Activated CD4-positive, alpha-beta T cell treated with anti-CD3 and anti-CD28 coated beads, Interleukin-2, amount 50 U/mL, for 16 hours (primary cell): ENCODE measurements around the gene PLAGL2.
"Not testable (repeated sequence)": the region's sequence is repeated elsewhere in the genome, so short reads cannot be mapped to it uniquely, and the experiment has no call there.

ENCODE experiments used
- DNase-seq: peaks from one replicate; pipeline ENCODE4 v3.0.0-alpha.2; 2020

Gene PLAGL2

DNA sequence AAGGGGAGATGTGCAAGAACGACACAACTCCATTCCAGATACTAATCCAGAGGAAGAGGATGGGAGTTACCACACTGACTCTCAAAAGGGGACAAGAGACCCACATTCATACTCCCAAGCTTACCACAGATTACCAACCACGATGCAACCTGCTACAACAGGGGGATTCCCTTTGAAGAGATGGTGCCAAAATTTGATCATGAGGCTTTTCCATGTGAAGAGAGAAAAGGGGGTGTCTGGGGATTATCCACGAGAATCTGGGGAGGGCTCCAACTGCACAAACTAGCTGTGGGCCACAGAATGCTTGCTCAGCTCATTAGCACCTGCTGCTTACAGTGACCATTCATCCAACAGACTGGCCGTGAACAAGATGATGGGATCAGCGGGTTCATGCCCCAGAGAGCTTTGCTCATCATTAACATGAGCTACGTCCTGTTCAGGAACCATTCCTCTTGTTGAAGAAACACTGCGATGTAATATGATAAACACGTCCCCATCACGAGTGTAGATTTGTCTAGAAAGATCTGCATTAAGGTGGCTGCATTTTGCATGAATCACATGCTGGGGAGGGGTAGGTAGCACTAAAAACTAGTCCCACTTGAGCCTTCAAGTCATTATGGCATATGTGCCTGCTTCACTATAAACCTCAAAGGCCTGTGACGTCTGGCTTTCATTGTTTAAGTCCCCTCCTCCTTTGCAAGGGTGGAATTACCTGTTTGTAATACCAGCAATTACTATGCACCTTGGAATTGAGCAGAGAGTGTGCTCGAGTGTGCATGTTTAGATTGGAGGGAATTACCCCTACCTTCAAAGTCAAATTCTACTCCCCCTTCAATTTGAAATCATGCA lies 4.0 kb downstream of the PLAGL2 start:
- DNase-seq: no peak

DNA sequence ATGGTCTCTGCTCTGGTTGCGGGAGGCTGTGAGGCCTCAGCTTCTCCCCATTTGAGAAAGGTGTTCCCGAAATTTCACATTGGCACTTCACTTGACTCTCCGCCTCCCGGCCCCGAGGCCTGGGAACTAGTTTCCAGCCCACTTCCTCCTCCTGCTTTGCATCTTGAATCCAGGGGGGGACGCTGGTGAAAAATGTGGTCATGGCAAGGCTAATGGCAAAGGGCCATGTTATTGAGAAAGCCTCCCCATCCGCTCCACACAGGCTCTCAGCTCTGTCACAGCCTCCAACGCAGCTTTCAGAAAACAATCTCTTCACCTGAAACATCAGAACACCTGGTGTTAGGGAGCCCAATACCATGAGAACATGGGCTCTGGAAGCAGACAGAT lies 5.6 kb downstream of the PLAGL2 start:
- no peak for DNase-seq

DNA sequence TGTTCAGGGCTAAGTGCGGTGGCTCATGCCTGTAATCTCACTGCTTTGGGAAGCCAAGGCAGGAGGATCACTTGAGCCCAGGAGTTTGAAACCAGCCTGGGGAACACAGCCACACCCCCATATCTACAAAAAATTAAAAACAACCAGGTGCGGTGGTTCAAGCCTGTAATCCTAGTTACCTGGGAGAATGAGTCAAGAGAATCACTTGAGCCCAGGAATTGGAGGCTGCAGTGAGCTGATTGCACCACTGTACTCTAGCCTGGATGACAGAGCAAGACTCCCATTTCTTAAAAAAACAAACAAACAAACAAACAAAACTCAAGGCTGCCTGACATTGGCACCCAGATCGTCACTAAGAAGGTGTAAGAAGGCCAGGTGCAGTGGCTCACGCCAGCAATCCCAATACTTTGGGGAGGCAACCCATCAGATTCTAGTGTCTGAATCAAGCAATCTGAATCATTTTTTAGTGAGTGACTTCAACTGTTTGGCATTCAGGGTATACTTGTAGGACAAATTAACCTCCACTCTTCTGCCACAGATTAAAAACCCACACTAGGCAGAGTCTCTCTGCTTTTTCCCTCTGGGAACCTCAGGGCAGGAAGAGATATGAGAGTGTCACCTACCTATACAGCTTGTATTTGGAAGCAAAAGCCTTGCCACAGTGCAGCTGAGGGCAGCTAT lies 6.1 kb downstream of the PLAGL2 start:
- no peak for DNase-seq

DNA sequence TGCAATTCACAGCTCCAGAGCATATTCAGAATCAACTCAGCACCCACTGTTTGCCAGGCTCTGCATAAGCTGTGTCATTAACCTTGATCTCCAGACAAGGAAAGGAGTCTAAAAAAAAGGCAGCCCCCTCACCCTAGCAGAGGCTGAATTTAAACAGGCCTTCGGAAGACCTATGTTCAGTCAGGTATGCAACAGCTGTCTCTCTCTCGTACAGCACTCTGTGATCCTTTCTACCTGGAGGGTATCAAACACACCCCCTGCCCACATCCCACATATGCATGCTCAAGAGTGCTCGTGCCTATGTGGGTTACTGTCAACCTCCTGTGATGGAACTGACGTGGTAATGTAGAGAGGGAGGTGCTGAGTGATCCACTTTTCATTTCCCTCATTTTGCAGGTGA lies 8.5 kb downstream of the PLAGL2 start:
- DNase-seq: no peak

DNA sequence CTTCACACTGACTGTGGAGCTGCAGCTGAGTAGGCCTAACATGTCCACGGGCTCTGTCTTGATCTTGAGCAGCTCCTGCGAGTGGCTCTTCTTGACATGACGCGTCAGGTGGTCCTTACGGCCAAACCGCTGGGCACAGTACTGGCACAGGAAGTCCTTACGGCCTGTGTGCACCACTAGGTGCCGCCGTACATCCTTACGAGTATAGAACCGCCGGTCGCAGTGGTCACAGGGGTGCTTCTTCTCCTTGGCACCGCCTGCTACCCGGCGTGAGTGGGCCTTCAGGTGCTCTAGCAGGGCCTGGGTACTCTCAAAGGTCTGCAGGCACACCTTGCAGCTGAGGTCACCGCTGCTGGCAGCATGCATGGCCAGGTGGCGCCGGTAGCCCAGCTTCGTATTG lies 10.4 kb downstream of the PLAGL2 start:
- DNase-seq: not testable (repeated sequence)

DNA sequence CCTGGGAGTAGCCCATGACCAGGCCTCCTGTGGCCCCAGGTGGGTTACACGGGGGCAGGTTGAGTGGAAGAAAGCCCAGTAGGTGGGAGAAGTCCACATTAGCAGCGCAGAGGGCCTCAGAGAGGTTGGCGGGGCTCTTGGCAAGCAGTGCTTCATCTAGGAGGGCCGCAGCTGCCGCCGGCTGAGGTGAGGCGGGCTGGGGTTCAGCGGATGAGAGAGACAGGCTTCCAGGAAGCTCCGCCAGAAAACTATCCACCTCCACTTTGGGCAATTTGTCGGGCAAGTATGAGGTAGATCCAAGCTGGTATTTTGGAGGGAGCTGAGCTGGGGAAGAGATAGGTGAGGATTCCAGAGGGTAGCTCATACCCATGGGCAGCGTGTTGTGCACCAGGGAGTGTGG lies 10.9 kb downstream of the PLAGL2 start:
- not testable (repeated sequence) for DNase-seq

DNA sequence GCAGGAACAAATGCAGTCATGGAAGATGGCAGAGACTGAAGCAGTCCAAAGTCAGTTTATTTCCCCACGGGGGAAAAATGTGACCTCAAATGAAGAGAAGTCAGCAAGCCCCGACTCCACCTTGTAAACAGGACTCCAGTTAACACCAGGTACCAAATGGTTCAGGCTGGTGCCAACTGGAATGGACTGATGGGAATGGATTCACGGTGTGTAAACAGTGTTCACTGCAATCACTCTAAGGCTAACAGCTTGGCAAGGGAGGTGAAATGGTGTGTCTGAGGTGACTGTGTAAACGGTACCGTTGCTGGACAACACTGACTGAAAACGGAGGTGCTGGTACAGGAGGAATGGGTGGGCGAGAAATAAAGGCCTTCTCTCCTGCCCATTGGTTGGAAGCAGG lies 12.0 kb downstream of the PLAGL2 start:
- no peak for DNase-seq

DNA sequence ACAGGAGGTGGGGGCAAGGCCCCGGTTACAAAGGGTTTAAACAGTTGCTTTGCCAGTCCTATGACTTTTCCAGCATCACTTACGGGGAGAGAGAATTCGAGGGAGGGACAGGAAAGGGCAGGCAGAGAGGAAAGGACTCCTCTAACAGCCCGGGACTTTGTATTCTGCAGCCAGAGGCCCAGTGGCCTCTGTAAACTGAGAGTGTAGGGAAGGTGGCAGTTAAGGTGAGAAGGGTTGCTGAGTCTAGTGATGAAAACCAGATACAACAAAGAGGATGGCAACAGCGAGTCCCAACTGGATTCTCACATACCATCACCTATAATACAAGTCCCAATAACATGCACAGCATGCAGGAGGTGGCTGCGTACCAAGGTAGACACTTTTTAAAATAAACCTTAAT lies 13.5 kb downstream of the PLAGL2 start:
- no peak for DNase-seq

DNA sequence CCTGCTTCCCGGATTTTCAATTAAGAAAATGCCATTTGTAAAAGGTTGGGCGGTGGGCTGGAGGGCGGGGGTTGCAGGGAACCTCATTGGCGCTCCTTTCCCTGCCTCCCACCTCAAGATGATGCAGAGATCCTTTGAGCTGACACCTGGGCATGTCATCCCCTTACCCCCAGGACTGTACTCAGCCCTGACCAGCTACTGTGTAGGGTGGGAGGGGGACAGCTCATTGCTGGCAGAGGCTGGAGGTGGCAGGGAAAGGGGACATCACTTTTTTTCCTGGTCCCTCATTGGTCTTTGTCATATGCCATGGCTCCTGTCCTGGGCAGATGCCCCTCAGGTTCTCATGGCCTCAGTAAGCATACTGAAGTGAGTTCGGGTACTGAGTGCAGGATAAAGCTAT lies 14.2 kb downstream of the PLAGL2 start:
- not testable (repeated sequence) for DNase-seq

DNA sequence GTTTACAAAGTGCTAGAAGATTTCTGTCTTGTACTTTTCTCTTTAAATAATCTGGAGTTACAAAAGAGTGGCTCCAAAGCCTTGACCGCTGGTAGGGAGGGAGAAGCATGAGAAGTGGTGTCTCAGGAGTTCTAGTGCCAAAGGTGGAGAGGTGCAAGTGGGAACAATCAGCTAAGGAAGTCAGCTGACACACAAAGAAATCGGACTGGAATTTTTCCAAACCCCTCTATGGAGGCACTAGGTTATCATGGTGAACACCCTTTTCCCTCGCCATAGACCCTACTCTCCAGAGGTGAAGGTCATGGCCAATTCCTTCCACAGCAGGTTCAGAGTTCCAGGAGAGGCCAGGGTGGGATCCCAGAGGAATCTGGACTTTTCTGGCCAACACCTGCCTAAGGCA lies 14.8 kb downstream of the PLAGL2 start:
- no peak for DNase-seq

DNA sequence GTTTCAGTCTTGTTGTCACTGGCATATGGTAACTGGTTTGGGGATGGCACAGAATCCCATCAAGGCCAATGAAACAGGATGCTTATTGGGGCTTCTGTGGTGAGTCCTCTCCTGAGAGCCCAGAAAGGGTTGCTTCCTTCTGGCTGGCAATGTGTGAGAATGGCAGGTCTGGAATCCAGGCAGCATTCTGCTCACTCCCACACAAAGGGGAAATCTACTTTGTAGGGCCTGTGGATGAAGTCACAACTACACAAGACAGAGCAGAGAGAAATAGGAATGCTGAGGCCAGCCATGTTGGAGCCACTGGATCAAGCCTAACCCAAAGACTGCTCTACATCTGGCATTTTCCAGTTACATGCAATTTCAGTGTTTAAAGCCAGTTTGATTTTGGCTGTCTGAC lies 15.7 kb downstream of the PLAGL2 start:
- DNase-seq: no peak

DNA sequence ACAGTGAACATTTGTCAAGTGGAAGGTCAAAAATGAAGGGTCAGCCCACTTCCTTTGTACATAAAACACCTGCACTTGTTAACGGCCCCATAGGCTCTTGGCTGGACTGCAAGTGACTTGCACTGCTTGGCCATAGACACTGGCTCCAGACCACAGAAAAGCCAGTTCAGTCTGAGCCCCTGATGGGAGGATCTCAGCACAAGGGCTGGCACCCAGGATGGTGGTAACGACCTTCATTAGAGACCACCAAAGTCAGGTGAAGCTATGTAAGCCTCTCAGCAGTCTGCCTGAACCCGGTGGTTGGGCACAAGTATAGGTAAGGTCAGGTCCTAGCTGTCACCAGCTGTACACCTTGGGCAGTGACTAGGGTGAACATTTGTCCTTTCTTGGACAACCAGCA lies 16.1 kb downstream of the PLAGL2 start:
- no peak for DNase-seq

DNA sequence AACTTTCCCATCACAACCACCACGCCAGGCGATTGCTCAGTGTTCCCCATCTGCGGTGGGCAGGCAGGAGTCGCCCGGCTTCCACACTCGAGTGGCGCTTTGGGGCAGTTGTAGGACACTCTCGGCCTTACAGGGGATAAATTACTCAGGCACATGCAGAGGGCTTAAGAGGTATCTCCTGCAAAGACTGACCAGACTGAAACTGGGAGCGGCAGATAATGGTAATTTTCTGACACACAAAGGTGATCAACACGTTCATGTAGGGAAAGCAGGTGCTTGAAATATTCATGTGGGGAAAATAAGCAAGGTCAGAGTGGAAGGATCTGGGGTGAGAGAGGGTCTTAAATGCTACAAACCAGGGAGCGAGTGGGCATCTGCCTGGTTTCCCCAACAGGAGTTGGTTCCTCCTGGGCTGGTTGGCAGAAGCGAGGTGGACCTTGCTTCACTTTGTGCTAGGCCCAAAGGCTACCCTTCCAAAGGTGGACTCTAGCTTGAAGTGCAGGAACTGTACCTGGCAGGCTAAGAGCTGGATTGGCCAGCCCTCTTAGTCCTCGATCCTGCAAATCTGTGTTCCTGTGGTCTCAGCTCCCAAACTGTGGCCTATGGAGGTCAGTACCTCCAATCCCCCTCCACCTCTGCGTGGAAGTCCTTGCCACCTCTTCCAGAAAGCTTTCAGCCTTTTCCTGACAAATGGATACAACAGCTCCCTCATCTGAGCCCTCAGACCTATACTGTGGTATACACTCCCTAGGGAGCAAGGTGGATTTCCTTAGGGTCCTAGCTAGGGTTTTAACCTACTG lies 16.7 kb downstream of the PLAGL2 start:
- no peak for DNase-seq

DNA sequence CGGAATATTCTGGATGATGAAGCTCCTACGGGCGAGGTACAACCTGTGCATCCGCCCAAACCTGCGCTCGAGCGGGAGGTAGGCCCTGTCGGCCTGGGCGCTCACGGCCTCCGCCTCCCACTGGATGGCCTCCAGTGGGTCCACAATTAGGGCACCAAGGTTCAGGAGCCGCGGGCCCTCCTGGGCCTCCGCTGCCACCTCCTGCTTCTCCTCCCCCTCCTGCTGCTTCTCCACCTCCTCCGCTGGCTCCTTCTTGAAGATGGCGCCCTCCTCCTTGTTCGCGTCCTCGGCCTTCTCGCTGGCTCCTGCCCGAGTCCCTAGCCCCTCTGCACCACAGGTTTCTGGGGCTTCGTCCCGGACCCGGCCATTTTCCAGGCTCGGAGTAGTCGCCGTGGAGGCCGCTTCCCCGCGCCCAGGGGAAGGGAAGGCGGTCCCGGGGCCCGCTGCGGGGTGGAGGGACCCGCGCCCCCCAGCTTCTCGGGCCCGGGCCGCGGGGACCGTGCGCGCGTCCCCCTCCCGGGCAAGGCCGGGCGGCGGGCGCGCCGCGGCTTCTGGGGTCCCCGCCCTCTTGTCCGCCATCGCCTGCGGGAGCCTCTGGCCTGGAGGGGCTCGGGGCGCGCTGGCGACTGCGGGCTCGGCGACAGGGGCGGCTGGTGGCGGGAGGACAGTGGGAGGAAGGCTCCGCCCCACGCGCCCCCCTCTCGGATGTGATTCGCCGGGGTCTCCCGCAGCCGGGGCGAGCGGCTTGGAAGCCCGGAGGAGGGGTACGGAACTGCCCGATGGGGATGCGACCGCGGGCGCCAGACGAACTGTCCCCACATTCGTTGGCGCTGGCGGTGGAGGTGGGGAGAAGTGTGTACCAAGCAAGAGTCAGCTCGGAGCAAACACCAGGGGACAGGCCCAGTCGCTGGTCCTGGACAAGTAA lies 17.6 kb downstream of the PLAGL2 start:
- DNase-seq: no peak

DNA sequence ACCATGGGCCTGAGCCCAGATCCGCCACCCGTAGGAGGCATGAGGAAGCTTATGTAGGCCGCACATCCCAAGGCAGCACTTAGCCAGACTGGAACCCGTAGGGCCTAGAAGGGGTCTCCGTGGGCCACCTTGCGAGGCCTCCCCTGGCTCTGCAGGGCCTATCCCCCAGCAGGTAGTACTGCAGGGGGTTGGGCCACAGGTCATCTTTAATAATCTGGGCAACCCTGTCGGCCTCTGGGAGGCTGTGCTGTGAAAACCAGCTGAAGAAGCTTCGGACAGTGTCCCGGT lies 18.5 kb downstream of the PLAGL2 start:
- DNase-seq: no peak

DNA sequence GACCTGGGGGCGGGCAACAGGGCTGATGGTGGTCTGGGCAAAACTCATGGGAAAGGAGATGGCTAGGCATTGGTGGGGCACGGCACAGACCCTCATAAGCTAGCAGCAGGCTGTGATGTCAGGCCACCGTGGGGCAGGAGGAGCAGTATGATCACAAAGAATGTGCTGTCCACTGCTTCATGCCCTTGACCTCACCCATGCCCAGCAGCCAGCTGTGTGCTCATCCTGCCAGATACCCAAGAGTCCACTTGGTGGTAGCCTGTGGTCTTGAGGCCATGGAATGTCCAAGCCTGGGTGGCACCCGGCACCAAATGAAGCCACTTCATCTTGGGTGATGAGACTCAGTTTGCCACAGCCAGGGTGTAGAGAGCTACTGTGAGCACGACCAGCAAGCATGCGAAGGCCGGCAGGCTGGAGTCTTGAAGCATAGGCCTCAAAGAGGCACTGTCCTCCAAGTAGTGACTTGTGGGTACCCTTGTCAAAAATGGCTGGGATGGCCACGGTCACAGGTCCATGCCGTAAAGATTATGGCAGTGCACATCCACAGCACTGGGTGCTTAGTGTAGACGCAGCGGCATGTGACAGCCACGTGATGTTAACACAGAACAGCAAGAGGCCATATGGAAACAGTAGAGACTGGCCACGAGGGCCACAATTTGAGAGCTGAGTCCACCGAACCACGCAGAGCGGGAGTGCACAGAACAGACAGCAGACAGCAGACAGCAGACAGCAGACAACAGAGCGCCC lies 19.0 kb downstream of the PLAGL2 start:
- no peak for DNase-seq

DNA sequence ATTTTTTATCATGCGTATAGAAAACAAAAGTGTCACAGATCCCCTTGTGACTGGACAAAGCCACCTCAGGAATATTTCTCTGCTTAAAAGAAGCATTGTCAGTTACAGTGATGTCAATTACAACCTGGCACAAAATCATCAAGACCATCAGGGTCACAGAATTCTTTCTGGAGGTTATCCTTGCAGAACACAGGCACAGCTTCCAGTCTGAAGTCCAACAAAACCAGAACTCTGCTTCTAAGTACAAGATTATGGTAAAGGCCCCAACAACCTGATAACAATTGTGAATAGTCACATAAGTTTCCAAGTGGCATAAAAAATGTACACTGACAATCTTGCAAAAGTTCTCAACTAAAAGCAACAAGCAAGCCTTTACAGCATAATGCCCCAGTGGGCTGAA lies 21.0 kb downstream of the PLAGL2 start:
- no peak for DNase-seq

DNA sequence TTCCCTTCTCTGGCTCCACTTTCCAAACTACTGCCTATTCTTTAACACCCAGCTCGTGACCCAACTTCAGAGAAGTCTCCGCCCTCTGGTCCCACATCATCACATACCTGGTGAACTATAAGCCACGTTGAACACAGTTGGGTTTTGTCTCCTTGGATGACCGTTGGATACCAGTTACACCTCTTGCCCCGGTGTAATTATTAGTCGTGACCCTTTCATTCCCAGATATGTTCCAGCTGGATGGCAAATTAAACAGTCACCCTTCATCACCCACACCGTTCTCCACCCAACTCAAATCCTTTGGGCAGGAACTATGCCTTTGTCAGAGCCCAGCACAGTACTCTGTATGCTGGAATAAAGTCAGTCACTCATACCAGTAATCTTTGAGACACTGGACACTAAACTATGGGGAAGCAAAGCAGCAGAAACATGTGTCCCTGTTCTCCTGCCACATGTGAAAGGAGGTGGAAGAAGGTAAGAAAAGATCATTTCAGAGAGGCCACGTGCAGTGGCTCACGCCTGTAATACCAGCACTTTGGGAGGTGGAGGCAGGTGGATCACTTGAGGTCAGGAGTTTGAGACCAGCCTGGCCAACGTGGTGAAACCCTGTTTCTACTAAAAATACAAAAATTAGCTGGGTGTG lies 22.5 kb downstream of the PLAGL2 start:
- no peak for DNase-seq

DNA sequence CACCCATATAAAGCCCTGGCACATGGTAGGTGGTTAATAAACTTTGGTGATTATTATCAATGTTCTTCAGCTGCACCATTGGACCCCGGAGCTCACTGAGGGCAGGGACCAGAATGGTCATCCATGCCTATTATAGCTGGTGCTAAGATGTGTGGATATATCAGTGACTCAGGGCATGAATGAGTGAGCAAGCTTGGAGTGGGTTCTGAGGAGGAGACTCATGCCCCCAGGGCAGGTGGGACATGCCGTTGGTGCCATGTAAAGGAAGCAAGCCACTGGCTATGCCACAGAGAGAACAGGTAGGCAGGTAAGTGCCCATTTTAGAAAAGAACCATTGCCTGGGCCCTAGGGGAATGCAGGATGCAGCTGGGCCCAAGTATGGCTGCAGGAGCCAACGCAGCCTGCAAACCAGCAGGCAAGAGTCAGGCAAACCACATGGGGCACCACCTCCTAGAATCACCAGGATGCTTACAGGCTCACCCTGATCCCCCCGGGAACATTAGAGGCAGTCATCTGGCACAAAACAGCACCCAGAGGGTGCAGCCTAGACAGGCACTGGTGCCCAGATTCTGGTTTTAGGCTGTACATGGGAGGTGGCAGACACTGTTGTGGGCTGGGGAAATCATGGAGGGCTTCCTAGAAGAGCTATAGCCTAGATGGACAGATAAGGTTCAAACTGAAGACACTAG lies 23.5 kb downstream of the PLAGL2 start:
- DNase-seq: no peak

DNA sequence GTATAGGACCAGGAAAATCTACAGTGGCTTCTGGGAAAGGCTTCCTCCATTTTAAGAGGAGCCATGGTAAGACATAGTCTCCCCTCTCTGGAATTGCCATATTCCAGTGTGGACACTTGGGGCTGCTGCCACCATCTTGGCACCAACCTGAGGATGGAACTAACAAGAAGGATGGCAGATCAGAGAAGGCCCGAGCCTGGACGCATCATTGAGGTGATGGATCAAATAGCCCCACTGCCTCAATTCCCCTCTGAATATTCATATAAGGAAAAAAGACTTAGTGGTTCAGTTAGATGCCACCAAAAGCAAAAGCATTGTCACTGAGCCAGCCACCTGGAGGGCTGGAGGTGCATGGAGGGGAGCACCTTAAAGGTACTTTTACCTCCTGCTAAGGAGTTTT lies 25.9 kb downstream of the PLAGL2 start:
- no peak for DNase-seq

DNA sequence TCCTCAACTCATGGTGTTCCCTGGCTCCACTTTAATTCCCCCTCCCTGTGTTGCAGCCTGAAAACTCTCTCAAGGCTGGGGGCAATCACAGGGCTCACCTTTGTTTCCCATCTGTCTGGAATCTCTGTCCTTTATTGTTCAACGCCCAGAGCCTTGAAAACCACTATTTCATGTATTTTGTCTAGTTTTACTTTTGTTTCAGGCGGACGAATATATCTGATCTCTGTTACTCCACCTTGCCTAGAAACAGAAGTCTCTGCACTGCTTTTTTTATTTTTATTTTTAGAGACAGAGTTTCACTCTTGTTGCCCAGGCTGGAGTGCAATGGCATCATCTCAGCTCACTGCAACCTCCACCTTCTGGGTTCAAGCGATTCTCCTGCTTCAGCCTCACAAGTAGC lies 27.6 kb downstream of the PLAGL2 start:
- DNase-seq: no peak
